HUES64 (cell line): Measurements from ENCODE around the gene CMA1. TPM values are rescaled to one million over a fixed set of nuclear protein-coding genes. Genes with fewer than 3 reads are reported as not detected.
"Not testable (repeated sequence)": the region's sequence is repeated elsewhere in the genome, so short reads cannot be mapped to it uniquely, and the experiment has no call there.

ENCODE experiments used
- H3K27ac ChIP-seq: 2 replicates; pipeline ENCODE4 v1.7.0; 2013; ENCODE audit warnings: low read depth, low read length, inconsistent platforms
- H3K27me3 ChIP-seq: 2 replicates; pipeline ENCODE4 v1.6.1; 2013; ENCODE audit warnings: mild to moderate bottlenecking, low read length; ENCODE audit not compliant: insufficient read depth
- H3K36me3 ChIP-seq: 2 replicates; pipeline ENCODE4 v1.6.1; 2013; ENCODE audit warnings: mild to moderate bottlenecking, low read length; ENCODE audit not compliant: insufficient read depth
- H3K4me1 ChIP-seq: 2 replicates; pipeline ENCODE4 v1.6.1; 2013; ENCODE audit warnings: mild to moderate bottlenecking, low read length, moderate library complexity; ENCODE audit not compliant: insufficient read depth
- H3K4me3 ChIP-seq: 2 replicates; pipeline ENCODE4 v1.5.1; 2013; ENCODE audit warnings: mild to moderate bottlenecking, low read length, moderate library complexity
- H3K9ac ChIP-seq: 2 replicates; pipeline ENCODE4 v1.6.1; 2013; ENCODE audit warnings: mild to moderate bottlenecking, low read depth, low read length
- H3K9me3 ChIP-seq: 2 replicates; pipeline ENCODE4 v1.6.1; 2013; ENCODE audit warnings: low read depth, low read length; ENCODE audit not compliant: insufficient read depth
- WGBS: fragments of 150-250, 120-280 bp; methylation state at CpG from one replicate; pipeline ENCODE4 v1.1.7; 2013; ENCODE audit warnings: missing lambda C conversion rate; 5-methylcytosine and 5-hydroxymethylcytosine counted together
- polyA plus RNA-seq, 2 experiments: library from polyadenylated mRNA; stranded (reverse); fragments of 50-300 nt; gene quantifications; one replicate each; pipeline ENCODE4 v1.2.3, GENCODE V29; 2013

Gene CMA1
- not detected for polyA plus RNA-seq (2013, experiment 1 of 2)
- not detected for polyA plus RNA-seq (2013, experiment 2 of 2)

- Histone ChIP-seq H3K9ac (no peak within 1 kb of the TSS), H3K36me3 (no peaks in the 10 kb centered on the region), H3K27ac (no peak within 1 kb of the TSS), H3K9me3 (no peaks in the 10 kb centered on the region), H3K4me3 (no peak within 1 kb of the TSS), H3K27me3 (no peaks in the 10 kb centered on the region), H3K4me1 (no peaks in the 10 kb centered on the region)
- 71% methylated on average over 3 of the region's 3 CpGs for WGBS
Measured at GRCh38 chr14:24508155-24508840, at the start of gene CMA1. CMA1 (minus strand) TSS chr14:24508265; CDS start chr14:24508235, 30 bp downstream.

DNA sequence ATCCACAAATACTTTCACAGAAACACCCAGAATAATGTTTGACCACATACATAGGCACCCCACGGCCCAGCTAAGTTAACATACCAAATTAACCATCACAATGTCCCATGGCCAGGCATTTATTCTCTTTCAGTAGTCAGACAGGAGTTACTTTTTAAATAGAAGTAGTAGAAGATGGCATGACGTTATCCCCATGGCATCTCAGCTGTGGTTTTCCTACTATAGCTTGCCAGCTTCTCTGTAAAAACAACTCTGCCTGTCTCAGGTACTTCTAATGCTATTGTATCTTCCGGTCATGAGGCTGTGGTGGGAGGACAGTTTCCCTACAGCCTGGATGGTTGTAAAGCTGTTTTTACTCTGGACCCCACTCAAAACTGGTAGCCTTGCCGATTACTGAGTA is 48.7 kb upstream of the CMA1 start:
- WGBS = 87% methylated on average over 4 of the region's 4 CpGs
- no peak overlapping the region for H3K4me3 ChIP-seq
- H3K4me1 ChIP-seq = no peaks in the 10 kb centered on the region
- no peaks in the 10 kb centered on the region for H3K36me3 ChIP-seq
- no peak overlapping the region for H3K27ac ChIP-seq
- peaks cover 7% of the 10 kb centered on the region; the same call in 1 of the 2 replicates for H3K9me3 ChIP-seq
- no peak overlapping the region for H3K9ac ChIP-seq
- H3K27me3 ChIP-seq = no peaks in the 10 kb centered on the region

DNA sequence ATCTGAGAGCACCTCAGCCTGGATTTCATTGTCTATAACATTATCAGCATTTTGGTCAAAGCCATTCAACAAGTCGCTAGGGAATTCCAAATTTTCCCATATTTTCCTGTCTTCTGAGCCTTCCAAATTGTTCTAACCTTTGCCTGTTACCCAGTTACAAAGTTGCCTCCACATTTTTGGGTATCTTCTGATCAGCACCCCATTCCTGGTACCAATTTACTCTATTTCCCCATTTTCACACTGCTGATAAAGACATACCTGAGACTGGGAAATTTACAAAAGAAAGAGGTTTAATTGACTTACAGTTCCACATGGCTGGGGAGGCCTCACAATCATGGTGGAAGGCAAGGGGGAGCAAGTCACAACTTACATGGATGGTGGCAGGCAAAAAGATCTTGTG is 41.0 kb upstream of the CMA1 start:
- H3K4me3 ChIP-seq, H3K9ac ChIP-seq, H3K4me1 ChIP-seq, H3K27ac ChIP-seq, H3K36me3 ChIP-seq, H3K27me3 ChIP-seq: not testable (repeated sequence)
- H3K9me3 ChIP-seq = peaks cover 38% of the 10 kb centered on the region
- WGBS = 94% methylated on average over 1 of the region's 1 CpG

- H3K27ac ChIP-seq = no peak overlapping the region
- WGBS = 90% methylated on average over 2 of the region's 2 CpGs
- no peaks in the 10 kb centered on the region for H3K36me3 ChIP-seq
Measured at GRCh38 chr14:24542346-24542936, 34.4 kb upstream of the CMA1 start.

DNA sequence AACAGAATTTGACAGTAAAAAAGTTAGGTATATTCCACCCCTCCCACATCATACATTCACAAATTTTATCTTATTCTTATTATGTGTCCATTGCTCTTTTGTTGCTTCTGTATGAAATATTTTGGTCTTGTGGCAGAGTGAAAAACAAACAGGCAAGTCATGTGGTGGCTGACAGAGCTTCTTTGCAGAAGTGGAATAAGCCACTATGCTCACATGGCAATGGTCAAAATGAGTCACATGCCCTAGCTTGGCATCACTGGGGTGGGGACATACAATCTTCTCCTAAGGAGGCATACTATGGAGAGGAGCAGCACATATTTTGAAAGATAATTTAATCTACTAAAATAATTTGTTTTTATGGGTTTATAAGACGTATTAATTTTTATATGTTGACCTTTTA is 27.7 kb upstream of the CMA1 start:
- Histone ChIP-seq H3K4me1 (no peaks in the 10 kb centered on the region), H3K9ac (no peak overlapping the region), H3K27me3 (no peaks in the 10 kb centered on the region), H3K36me3 (no peaks in the 10 kb centered on the region), H3K4me3 (no peak overlapping the region), H3K9me3 (no peaks in the 10 kb centered on the region), H3K27ac (no peak overlapping the region)
- WGBS = no CpG with 5 or more reads among the region's 1 CpG

More at GRCh38 chr14:24542346-24542936, 34.4 kb upstream of the CMA1 start:
- H3K4me1 ChIP-seq = no peaks in the 10 kb centered on the region
- H3K4me3 ChIP-seq = no peak overlapping the region
- H3K9ac ChIP-seq = no peak overlapping the region
- H3K27me3 ChIP-seq = no peaks in the 10 kb centered on the region
- peaks cover 25% of the 10 kb centered on the region for H3K9me3 ChIP-seq

- WGBS = 87% methylated on average over 3 of the region's 3 CpGs
- no peak overlapping the region for H3K27ac ChIP-seq
Measured at GRCh38 chr14:24534286-24534685, 26.2 kb upstream of the CMA1 start.

GRCh38 chr14:24525877-24526620 is 18.0 kb upstream of the CMA1 start:
- 60% methylated on average over 15 of the region's 15 CpGs for WGBS
- not testable (repeated sequence) for H3K9ac ChIP-seq, H3K27me3 ChIP-seq

More at GRCh38 chr14:24534286-24534685, 26.2 kb upstream of the CMA1 start:
- H3K4me3 ChIP-seq = no peak overlapping the region
- H3K36me3 ChIP-seq = no peaks in the 10 kb centered on the region
- no peaks in the 10 kb centered on the region for H3K27me3 ChIP-seq
- no peaks in the 10 kb centered on the region for H3K9me3 ChIP-seq
- no peak overlapping the region for H3K9ac ChIP-seq
- no peaks in the 10 kb centered on the region for H3K4me1 ChIP-seq

DNA sequence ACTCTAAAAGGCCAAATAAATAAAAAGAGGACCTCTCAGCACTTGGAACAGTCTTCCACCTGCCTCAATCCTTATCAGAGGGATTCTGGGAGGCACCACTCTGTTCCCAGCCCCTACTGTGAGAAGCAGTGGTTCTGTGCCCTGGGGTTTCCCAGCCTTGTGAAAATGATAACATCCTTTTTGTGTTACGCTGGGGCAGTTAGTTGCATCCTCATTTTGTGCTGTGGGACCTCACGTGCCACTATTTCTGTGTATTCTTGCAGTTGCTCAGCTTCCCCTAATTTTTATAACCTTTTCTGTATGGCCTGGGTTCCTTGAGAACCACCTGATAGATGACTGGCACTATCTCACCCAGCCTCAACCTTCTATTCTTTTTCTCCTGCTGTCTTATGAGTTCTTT is 10.8 kb upstream of the CMA1 start:
- Histone ChIP-seq H3K36me3 (no peaks in the 10 kb centered on the region), H3K4me1 (no peaks in the 10 kb centered on the region), H3K27me3 (no peaks in the 10 kb centered on the region), H3K4me3 (no peak overlapping the region), H3K27ac (no peak overlapping the region), H3K9ac (no peak overlapping the region), H3K9me3 (no peaks in the 10 kb centered on the region)
- 89% methylated on average over 2 of the region's 2 CpGs for WGBS

More at GRCh38 chr14:24525877-24526620, 18.0 kb upstream of the CMA1 start:
- not testable (repeated sequence) for H3K27ac ChIP-seq, H3K9me3 ChIP-seq, H3K4me3 ChIP-seq, H3K4me1 ChIP-seq, H3K36me3 ChIP-seq

DNA sequence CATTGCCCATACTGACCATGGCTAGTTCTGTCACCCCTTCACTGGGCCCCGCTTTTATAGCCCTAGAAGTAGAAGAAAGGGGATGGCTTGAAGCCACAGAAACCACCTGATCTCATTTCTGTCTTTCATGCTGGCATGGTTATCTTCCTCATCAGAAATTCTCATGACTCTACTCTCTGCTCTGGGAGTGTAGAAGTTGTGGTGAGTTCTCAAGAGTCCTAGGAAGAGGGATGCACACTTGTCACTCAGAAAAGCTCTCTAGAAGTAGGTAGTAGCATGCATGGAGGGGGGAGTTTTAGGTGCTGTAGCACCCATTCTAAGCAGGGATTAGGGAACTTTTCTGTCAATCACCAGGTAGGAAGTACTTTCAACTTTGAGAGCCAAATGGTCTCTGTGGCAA is 6.1 kb upstream of the CMA1 start:
- Histone ChIP-seq H3K4me1 (no peaks in the 10 kb centered on the region), H3K4me3 (no peak overlapping the region), H3K27me3 (no peaks in the 10 kb centered on the region), H3K36me3 (no peaks in the 10 kb centered on the region), H3K27ac (no peak overlapping the region), H3K9ac (no peak overlapping the region), H3K9me3 (no peaks in the 10 kb centered on the region)
- WGBS = 86% methylated on average over 1 of the region's 1 CpG

- WGBS = 12% methylated on average over 2 of the region's 2 CpGs
- Histone ChIP-seq H3K27me3 (no peaks in the 10 kb centered on the region), H3K4me3 (no peak overlapping the region)
Measured at GRCh38 chr14:24513009-24513408, 4.9 kb upstream of the CMA1 start.

DNA sequence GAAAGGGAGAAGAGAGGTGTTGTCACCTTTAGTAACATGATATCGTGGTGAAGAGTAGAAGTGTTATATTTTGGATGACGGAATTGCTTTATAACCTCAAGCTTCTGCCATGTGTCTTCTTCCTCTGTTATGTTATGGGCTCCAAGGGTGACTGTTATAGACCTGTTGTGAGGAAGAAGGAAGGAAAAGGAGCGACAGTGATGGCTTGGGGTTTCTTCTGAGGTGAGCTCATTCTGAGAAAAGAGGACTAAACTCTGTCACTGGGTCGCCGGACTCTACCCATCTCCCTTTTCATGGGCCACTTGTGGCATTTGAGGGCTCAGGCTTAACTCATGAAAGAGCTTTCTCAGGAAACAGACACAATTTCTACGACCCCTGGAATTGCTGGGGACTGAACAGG is 1.6 kb downstream of the CMA1 start:
- H3K9ac ChIP-seq = no peak overlapping the region
- H3K9me3 ChIP-seq = no peaks in the 10 kb centered on the region
- H3K27ac ChIP-seq = no peak overlapping the region
- no peaks in the 10 kb centered on the region for H3K36me3 ChIP-seq
- H3K4me3 ChIP-seq = no peak overlapping the region
- 92% methylated on average over 6 of the region's 6 CpGs for WGBS
- H3K27me3 ChIP-seq = no peaks in the 10 kb centered on the region
- no peaks in the 10 kb centered on the region for H3K4me1 ChIP-seq

More at GRCh38 chr14:24513009-24513408, 4.9 kb upstream of the CMA1 start:
- Histone ChIP-seq H3K27ac (no peak overlapping the region), H3K36me3 (no peaks in the 10 kb centered on the region), H3K9ac (no peak overlapping the region), H3K4me1 (no peaks in the 10 kb centered on the region), H3K9me3 (no peaks in the 10 kb centered on the region)
